Umbilical cord (tissue), 2 donors: Measurements from ENCODE around the gene NRARP. TPM values are rescaled to one million over a fixed set of nuclear protein-coding genes. Genes with fewer than 3 reads are reported as not detected.

ENCODE experiments used
- DNase-seq: peaks from one replicate; pipeline ENCODE4 v3.0.0-alpha.2; 2015; ENCODE audit warnings: low spot score
- total RNA-seq: library from RNA; depleted of rRNA; stranded (reverse); fragments of >200 nt; gene quantifications from one replicate; pipeline ENCODE4 v1.2.3, GENCODE V29; 2014; ENCODE audit warnings: low replicate concordance; ENCODE audit not compliant: insufficient read depth

NRARP gene
- total RNA-seq, 1 donor from 2014 or later: 1.9 TPM

DNA sequence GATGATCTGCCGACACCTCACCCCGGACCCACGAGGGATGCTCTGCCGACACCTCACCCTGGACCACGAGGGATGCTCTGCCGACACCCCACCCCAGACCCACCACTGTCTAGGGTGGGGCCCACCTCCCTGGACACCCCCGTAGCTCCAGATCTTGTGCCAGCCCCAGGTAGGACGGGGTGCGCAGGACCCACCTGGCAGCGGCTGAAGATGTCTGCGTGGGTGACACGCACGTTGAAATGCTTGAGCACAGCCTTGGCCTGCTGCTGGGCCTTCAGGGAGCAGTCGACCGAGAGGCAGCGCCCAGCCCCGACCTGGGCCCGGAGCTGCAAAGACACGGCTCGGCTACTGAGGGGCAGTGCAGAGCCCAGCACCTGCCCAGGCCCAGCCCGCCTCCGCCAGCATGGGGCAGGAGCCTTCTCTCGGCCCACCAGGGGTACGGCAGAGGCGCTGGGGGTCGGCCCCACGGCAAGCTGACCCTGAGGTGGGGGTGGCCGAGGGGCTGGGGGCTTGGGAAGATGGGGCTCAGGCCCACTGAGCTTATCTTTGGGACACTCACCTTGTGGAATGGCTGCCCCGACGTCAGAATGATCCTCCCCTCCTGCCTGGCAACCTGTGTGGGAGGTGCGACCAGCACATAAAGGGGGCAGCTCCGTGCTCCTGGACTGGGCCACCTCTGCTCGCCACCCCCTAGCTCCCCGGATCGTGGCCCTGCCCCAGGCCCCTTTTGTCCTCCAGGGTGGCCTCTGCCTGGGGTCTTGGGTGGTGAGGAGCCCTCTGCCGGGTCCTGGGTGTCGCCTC is 21.7 kb upstream of the NRARP start:
- no peak for DNase-seq

DNA sequence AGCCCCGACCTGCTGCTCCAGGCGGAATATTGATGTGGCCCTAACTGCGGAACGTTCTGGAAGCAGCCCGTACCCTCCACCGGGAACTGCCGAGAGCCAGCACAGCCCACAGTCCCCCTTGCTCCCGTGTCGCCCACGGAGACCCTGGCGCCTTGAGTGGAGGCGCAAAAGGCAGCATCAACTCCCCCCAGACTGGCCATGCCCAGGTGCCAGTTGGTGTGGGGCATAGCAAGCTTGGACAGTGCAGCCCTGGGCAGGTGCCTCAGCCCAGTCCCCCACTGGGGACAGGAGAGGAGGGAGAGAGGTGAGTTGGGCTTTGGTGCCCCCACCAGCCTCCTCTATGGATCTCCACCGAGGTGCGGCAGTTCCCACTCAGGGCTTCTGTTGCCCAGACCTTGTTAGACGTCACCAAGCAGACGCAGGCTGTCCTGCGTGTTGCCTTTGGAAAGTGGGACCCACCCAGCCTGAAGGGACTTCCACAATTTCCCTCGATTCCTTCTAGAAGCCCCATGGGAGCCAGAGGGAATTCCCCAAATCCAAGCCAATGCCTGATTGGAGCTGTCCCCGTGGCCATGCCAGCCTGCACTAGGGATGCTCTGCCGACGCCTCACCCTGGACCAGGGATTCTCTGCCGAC is 19.8 kb upstream of the NRARP start:
- no peak for DNase-seq

DNA sequence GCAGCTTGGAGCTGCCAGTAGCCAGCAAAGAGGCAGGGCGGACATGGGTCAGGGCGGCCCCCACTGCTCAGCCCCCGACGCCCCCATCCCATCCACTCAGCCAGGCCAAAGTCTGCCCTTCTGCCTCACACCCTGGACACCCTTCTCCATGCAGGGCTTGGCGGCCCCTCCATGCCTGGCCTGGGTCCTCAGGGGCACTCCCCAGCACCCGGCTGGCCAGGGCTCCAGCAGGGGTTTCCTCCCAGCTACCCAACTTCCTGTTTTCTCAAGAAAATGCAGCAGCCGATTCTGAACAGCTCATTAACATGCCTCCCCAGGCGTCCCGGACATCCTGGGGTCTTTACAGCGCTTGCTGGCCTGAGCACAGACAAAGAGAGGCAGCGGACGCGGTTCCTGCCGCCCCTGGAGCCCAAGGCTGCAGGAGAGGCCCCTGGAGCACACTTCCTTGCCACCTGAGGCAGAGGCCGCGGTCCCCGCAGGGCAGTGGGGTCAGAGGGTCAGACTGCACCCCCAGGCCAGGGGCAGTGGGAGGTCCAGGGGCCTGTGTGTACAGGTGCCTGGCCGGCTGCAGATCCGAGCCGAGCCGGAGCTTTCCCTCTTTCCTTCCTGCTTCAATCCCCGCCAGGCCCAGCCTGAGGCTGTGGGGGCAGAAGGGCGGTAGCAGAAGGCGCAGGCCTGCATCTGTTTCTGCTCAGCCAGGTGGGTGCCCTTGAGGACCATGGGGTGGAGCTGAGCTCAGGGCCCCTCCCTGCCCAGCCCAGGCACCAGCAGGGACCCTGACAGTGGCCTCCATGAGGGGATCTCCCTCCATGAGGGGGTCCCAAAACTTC is 18.7 kb upstream of the NRARP start:
- no peak for DNase-seq

DNA sequence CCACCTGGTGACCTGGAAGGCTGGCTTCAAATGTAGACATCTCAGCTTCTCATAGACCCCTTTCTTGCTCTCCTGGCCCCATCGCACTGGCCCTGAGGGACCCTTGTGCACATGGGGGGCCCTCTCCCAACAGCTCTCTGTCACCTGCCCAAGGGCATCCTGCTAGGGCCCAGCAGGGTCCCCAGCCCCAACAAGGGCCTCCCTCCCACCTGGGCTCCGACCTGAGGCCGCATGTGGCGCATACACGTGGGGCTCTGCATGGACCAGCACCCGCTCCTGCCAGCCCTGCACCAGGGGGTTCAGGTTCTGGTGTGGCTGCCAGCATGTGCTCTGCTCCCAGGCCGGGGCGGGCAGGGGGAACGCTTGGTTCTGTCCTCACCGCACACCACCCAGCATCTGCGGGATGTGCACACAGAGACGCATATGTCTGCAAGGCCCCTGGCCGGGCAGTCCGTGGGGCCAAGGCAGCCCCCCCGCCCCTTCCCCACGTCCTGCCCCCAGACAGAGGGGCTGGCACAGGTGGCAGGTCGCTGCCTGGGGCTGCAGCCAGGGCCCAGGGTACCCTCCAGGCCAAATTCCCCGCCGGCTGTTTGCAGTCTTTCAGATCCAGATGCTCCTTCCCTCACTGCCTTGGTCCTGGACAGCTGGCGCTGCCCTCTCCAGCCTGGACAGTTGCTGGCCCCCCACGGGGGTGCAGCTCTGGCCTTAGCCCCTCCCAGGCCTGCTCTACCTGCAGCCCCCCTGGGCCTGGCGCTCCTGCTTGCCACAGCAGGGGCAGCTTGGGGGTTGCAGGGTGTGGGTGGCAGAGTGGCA is 17.9 kb upstream of the NRARP start:
- DNase-seq: no peak

DNA sequence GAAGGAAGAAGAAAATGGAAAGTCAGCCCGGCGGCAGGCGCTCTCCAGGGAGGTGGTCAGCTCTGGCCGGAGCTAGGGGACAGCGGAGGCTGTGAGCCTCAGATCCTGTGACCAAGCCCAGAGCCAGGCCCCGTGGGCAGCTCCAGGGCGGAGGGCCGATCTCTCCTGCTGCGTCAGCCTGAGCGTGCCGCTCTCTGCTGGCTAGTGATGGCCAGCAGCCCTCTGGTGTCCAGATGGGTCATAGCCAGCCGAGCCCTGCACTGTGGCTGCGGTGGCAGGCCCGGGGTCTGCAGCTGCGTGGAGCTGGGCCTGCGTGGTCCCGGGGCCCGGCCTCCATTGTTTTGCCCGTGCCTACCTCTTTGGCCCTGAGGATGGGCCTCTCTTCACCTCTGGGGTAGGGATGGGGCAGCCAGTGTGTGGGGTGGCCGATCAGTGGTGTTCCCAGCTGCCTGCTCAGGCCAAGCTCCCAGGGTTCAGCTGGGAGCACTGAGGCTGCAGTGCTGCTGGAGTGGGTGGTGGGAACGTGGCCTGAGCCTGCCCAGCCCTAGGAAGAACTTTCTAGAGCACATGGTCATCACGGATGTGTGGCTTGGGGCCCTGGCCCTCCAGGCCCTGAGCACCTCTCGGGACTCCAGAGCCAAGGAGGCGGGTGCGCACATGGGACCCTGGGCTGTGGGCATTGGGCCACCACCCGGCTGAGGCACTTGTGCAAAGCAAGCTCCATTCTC is 17.1 kb upstream of the NRARP start:
- no peak for DNase-seq

DNA sequence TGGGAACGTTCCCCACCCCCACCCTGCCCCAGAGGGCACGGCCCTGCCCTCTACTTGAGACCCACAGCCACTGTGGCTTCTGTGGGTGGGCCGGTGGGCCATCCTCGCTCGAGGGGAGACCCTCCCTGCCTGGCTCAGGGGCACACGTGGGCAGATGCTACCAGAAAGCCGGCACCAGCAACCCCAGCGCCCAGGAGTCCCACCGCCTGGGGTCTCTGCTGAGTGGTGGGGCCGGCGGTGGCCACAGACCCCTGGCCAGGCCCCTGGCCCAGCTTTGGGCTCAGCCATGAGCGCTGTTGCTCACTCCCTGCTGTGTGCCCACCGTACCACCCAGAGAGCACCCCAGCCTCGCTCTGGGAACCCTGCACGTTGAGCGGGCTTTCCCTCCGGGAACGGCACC is 16.5 kb upstream of the NRARP start:
- no peak for DNase-seq

DNA sequence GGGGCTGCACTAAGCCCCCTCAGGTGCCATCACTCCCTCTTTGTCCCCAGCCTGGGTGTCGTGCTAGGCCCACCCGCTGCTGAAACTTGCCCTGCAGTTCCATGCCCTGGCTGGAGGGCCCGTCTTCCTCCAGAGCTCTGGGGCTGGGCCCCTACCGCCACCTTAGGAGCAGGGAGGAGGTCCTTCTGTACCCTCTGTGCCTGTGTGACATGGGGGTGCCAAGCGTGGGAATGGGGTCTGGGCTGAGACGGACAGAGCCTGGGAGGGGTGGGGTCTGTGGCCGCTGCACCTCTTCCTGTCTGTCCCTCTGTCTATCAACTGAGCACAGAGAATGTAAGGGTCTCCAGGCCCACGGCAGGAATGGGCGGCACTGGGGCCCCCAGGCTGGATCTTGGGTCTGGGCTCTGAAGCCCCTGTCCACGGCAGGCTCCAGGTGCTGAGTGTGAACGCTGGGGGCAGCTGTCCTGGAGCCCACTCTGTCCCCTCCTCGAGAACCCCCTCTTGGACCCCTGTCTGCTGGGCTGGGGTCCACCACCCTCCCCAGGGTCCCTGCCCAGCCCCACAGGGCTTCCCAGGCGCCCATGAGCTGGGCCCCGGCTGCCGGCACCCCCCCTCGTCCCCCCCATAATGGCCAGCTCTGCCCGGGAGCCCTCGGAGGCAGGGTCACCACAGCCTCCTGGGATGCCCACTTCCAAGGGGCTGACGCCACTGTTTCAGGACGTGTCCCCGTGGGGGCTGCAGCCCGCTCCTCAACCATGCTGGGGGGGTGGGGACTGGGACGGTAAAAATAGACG is 15.8 kb upstream of the NRARP start:
- DNase-seq: no peak

DNA sequence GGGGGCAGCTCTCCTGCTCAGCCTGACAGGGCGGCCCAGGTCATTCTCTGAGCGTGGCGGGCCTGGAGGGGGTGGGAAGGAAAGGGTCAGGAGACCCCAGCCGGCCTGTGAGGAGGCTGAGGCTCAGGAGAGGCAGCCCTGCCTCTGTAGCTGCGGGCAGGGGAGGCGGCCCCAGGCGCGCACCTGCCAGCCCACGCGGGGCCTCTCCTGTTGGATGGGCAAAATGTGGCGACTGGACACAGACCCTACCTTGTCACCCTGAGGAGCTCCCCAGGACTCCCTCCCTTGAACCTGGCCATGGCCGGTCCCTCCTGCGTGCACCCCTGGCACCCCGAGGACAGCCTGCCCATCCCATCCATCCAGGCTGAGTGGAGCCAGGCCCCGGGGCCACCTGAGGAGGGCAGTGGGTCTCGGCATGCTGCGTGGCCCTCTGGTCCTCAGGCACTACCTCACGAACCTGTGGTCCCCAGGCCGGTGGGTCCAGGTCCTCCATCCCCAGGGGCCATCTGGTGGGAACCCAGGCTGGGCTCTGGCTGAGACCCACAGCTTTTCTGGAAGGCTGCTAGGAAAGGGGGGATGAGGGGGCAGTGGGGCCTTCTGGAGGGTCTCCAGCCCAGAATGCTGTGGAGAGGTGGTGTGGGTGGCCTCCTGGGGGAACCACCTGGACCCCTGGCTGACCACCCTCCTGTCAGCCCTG is 15.1 kb upstream of the NRARP start:
- DNase-seq: no peak

DNA sequence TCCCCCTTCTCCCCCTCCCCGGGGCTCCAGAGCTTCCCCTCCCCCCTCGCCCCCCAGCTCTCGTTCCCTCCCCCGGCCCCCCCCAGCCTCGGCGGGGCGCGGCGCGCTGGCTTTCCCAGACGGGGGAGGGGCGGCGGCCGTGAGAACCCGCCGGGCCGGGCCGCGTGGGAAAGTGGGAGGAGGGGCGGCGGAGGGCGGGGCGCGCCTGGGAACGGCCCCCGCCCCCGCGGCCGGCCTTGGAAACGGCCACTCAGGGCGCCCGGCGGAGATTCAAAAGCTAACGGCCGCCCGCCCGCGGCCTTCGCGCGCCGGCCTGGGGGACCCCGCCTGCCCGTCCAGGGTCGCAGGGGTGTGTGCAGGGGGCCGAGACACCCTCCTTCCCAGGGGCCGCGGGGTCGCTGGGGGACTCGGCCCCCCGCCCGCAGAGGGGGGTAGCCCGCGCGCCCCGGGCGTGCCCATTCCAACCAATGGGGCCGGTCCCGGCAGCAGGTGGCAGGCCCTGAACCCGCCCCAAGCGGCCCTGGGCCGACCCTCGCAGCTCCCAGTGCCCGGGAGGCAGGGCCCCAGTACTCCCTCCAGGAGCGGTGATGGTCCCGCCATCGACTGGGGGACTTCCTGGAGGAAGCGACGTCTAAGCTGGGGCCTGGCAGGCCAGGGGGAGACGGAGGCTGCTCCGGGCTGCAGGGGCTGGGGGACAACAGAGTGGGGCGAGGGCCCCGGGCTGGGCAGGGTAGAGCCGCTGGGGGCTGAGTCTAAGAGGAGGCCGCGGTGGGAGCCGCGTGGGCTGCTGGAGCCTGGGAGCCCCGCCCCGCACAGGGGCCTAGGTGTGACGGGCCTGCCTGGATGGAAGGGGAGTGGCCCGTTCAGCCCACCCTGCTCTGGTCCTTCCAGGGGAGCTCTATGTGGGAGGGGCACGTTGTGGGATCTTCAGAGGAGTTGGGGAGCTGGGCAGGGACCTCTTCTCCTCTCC is 14.2 kb upstream of the NRARP start:
- peak; percentile 57 for DNase-seq

DNA sequence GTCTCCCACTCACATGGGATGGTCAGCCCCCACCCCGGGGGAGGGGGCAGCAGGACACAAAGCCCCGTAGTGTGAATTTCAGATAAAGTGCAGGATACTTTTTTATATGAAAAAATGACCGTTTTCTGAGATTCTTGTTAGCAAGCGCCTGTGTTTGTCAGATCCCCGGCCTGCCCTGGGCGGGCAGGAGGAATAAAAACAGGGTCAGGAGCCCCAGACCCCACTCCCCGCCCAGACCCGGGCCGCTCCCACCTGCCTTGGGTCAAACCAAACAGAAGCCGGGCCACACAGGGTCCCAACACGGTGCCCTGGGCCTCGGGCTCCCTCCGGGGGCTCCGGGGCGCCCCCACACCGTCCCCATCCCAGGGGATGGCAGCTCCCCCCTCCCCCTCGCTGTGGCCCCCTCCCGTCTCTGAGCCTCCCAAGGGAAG is 13.5 kb upstream of the NRARP start:
- no peak for DNase-seq

DNA sequence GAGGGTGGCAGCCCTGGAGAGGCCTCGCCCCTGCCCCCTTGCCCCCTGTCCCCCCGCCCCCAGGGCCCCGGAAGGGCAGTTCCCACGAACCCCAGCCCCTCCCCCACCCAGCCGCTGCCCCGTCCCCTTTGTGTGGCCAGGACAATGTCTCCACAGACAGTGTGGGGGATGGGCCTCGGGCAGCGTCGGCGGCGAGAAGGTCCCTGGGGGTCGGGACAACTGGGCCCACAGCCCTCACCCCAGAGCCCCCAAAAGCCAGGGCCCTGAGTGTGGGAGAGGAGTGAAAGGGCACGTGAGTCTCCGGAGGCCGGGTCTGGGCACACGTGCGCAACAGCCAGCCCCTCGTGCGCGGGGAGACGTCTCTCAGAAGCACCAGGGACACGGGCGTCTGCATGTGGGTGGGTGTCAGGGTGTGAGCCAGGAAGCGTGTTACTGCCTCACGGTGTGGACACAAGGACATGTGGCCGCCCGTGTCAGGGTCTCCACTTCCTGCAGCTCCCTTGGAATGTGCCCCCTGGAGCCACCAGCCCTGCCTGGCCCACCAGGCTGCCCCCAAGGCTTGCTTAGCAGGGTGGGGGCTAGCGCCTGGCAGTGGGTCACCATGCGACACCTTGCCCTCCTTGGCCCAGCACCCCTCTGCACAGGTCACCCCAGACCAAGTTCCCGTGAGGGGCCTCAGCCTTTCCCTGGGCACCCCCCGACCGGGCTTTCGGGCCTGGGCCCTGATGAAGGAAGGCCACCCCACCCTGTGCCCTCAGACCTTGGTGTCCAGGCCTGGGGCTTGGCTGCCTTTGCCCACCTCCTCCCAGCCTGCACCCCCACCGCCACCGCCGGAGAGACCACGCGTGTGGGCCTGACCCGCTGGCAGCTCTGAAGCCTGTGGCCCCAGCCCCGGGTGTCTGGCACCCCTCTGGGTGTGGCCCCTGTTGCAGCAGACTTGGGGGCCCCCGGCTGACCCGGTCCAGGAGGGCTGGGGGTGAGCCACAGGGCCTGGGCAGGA is 12.8 kb upstream of the NRARP start:
- DNase-seq: no peak

DNA sequence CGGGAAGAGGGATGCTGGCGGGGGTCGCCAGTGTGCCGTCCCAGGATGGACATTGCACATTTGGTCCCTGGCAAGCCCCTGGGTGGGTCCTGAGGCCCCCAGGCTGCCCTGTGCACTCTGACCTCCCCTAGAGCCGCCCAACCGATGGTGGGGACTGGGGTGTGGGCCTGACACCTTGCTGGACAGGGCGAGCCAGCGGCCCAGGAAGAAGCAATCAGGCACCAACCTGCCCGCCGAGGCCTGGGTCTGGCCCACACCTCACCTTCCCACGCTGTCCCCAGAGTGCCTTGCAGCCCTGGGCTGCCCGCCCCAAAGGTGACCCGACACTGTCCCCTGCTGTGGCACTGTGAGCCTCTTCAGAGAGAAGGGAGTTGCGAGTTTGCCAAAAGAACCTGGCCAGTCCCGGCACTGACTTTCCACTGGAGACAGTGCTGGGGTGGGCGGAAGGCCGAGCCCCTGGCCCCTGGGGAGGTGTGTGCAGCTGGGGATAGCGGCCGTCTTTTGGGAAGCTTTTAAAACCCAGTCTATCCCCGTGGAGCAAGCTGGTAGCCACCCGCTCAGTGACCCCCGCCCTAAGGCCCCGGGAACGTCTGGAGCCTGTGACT is 12.0 kb upstream of the NRARP start:
- DNase-seq: no peak

DNA sequence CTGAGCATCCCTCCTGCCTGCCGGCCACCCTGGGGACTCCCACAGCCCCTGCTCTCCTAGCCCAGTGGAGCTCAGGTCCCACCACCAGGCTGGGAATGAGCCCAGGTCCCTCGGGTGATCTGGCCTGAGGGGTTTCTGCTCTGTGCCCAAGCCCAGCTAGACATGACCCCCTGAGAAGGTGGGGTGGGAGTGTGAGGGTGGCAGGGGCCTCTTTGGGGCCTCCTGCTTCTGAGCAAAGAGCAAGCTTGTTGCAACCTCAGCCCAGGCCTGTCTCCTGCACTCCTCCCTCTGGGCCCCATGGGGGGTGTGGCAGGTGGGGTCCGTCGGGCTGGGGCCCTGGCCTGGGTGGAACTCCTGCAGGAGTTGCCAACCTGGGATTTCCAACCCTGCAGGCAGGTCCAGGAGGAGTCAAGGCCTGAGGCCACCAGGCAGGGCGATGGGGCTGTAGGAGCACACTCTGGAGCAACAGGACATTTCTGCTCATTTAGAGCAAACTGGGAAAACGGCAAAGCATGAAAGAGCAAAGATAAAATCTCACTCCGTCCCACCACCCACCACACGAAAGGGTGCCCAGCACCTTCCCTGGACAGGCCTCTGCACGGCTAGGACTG is 11.4 kb upstream of the NRARP start:
- no peak for DNase-seq

DNA sequence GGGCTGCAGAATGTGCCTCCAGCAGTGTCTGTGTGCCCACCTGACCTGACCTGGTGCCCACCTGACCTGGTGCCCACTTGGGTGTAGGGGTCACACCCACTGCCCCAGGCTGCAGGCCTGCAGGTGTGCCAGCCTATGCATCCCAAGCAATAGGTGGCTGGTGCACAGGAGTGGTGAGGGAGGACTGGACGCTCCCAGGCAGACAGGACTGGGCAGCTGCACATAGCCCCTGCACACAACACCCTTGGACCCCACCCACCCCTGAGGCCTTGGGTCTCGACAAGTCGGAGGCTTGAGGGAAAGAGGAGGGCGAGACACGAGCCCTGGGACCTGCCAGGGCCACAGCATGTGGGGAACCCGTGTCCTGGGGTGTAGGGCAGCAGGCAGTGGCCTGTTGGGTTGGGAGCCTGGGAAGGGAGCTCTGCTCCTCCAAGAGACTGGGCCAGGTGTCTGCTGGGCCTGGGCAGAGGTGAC is 10.8 kb upstream of the NRARP start:
- no peak for DNase-seq

DNA sequence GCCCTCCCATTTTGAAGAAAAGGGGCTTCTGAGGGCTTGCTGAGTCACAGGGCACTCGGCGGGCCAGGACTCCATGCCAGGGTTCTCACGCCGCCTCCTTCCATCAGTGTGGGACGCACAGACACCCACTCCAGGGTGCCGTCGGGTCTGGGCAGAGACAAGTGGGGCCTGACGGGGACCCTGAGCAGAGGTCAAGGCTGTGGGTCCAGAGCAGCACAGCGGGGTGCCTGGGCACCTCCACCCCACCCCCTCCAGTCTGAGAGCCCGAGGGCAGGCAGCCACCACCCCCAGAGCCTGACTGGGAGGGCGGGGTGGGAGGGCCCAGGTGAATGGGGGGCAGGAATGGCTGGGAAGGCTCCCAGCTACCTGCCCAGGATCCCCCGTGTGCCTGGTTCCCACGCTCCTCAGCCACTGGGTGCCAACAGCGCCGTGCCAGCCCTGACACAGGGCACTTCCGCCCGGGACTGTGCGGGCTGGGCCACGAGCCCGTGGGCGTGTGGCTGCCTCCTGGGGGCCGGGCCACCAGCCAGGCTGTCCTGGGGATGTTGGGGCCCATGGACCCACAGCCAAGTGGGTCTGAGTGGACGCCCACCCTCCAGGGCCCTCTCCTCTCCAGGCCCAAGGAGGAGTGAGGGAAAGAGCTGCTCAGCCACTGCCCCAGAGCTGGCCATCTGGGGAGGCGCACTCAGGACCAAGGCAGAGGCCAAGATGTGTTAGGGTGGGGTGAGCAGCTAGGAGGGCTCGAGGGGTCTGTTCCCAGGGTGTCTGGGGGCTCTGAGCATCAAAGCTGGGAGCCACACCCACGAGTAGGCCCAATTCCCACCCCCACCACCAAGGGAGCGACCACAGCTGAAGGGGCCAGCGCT is 10.1 kb upstream of the NRARP start:
- no peak for DNase-seq
